Measurements from ENCODE around the gene MALSU1. TPM values are rescaled to one million over a fixed set of nuclear protein-coding genes. Genes with fewer than 3 reads are reported as not detected.

Gene MALSU1
- polyA plus RNA-seq, 2 of the 4 experiments (the other 2 are of a cell fraction) = 91.9 to 122 TPM

GRCh38 chr7:23268746-23269145, 30.4 kb upstream of the MALSU1 start:
- CTCF ChIA-PET = interaction anchor here (0.8 to 7.1 kb wide), 6 partner anchors 8 to 277 kb away, joined by 3 to 108 read pairs (median 4); no protein-coding TSS in a partner anchor
- DNase-seq (ENCODE audit: low read depth in 1 of 2, low spot score in 1 of 2) (no peak), FAIRE-seq (no peak), ATAC-seq (no peak)
- H3K4me2 ChIP-seq = no peak overlapping the region
- TF ChIP-seq BCL3 (IDR thresholded peaks at IDR 0.05) = no peak
- no peak for TF ChIP-seq JUNB (IDR thresholded peaks at IDR 0.05)
- TF ChIP-seq KDM5A (IDR thresholded peaks at IDR 0.05) = no peak
- TF ChIP-seq ELK1 (IDR thresholded peaks at IDR 0.05; ENCODE audit: low read depth, low read length) = no peak
- TF ChIP-seq TP53 (CRISPR knock-in tag; IDR thresholded peaks at IDR 0.05) = no peak
- no peak for TF ChIP-seq EHMT2 (IDR thresholded peaks at IDR 0.05; ENCODE audit: low read depth)
- TF ChIP-seq ATOH8 (CRISPR knock-in tag; IDR thresholded peaks at IDR 0.05; ENCODE audit: low read depth) = no peak
- no peak for TF ChIP-seq ZNF302 (CRISPR knock-in tag; IDR thresholded peaks at IDR 0.05)
- no peak for TF ChIP-seq HES2 (IDR thresholded peaks at IDR 0.05)
- no peak for TF ChIP-seq JUN (IDR thresholded peaks at IDR 0.05)
- TF ChIP-seq NPAS2 (CRISPR knock-in tag; IDR thresholded peaks at IDR 0.05; ENCODE audit: borderline replicate concordance) = no peak
- no peak for TF ChIP-seq CHD4 (IDR thresholded peaks at IDR 0.05; ENCODE audit: borderline replicate concordance)
- no peaks in the 10 kb centered on the region for H3K9me3 ChIP-seq
- POLR2A ChIA-PET = no interaction called here
- no peak overlapping the region for H3K4me3 ChIP-seq
- peaks cover 11% of the 10 kb centered on the region for H3K4me1 ChIP-seq
- no peak overlapping the region for H3K27ac ChIP-seq
- WGBS (ENCODE audit: missing lambda C conversion rate) = 82% methylated on average over 4 of the region's 4 CpGs

GRCh38 chr7:23272275-23272674, 26.9 kb upstream of the MALSU1 start:
- Histone ChIP-seq H3K9me3 (no peaks in the 10 kb centered on the region), H3K4me2 (peak overlapping the region; percentile 63; the same call in 2 of the 3 replicates), H3K4me1 (peaks cover 19% of the 10 kb centered on the region), H3K27ac (peak overlapping the region; percentile 76; a peak in 5 of 6 replicates), H3K4me3 (no peak overlapping the region)
- 88% methylated on average over 2 of the region's 2 CpGs for WGBS (ENCODE audit: missing lambda C conversion rate)
- POLR2A ChIA-PET = interaction anchor here (1.4 kb wide), 1 partner anchor 196 kb away, joined by 4 read pairs; no protein-coding TSS in a partner anchor
- ATAC-seq = no peak
- CTCF ChIA-PET = interaction anchor here (0.6 to 7.1 kb wide), 40 partner anchors 9 to 440 kb away, joined by 3 to 108 read pairs (median 6); no protein-coding TSS in a partner anchor
- no peak for DNase-seq (ENCODE audit: low read depth in 1 of 2, low spot score in 1 of 2)
- no peak for FAIRE-seq
- TF ChIP-seq HMGXB4 (CRISPR knock-in tag; IDR thresholded peaks at IDR 0.05; ENCODE audit: borderline replicate concordance) = no peak
- no peak for TF ChIP-seq BHLHE40 (IDR thresholded peaks at IDR 0.05; ENCODE audit: low read depth, low read length)
- TF ChIP-seq SREBF2 (IDR thresholded peaks at IDR 0.05) = no peak
- no peak for TF ChIP-seq ESRRA (IDR thresholded peaks at IDR 0.05; ENCODE audit: borderline replicate concordance, low read length)
- no peak for TF ChIP-seq SMC3 (IDR thresholded peaks at IDR 0.05)
- TF ChIP-seq HOXB5 (CRISPR knock-in tag; IDR thresholded peaks at IDR 0.05) = no peak
- no peak for TF ChIP-seq ZNF302 (CRISPR knock-in tag; IDR thresholded peaks at IDR 0.05)
- no peak for TF ChIP-seq USF2 (IDR thresholded peaks at IDR 0.05)
- no peak for TF ChIP-seq GATA3 (IDR thresholded peaks at IDR 0.05; ENCODE audit: borderline replicate concordance)
